ENCODE data around the gene RPS6KA5.

- no peak for TF ChIP-seq ZC3H10 (CRISPR knock-in tag; IDR thresholded peaks at IDR 0.05)
- no peak for TF ChIP-seq ZFP3 (CRISPR knock-in tag; IDR thresholded peaks at IDR 0.05)
- TF ChIP-seq RARB (CRISPR knock-in tag; IDR thresholded peaks at IDR 0.05), result no peak
- TF ChIP-seq, protein P1, sequence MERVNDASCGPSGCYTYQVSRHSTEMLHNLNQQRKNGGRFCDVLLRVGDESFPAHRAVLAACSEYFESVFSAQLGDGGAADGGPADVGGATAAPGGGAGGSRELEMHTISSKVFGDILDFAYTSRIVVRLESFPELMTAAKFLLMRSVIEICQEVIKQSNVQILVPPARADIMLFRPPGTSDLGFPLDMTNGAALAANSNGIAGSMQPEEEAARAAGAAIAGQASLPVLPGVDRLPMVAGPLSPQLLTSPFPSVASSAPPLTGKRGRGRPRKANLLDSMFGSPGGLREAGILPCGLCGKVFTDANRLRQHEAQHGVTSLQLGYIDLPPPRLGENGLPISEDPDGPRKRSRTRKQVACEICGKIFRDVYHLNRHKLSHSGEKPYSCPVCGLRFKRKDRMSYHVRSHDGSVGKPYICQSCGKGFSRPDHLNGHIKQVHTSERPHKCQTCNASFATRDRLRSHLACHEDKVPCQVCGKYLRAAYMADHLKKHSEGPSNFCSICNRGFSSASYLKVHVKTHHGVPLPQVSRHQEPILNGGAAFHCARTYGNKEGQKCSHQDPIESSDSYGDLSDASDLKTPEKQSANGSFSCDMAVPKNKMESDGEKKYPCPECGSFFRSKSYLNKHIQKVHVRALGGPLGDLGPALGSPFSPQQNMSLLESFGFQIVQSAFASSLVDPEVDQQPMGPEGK (CRISPR knock-in tag; IDR thresholded peaks at IDR 0.05; ENCODE audit: borderline replicate concordance), result no peak
- TF ChIP-seq ZFP30 (CRISPR knock-in tag; IDR thresholded peaks at IDR 0.05), result no peak
- TF ChIP-seq ESRRG (CRISPR knock-in tag; IDR thresholded peaks at IDR 0.05), result no peak
- no peak for TF ChIP-seq OSR1 (CRISPR knock-in tag; IDR thresholded peaks at IDR 0.05)
- TF ChIP-seq CSRNP3 (CRISPR knock-in tag; IDR thresholded peaks at IDR 0.05), result no peak
- TF ChIP-seq POU6F1 (CRISPR knock-in tag; IDR thresholded peaks at IDR 0.05; ENCODE audit: borderline replicate concordance, low read depth), result no peak
- TF ChIP-seq GLIS3 (CRISPR knock-in tag; IDR thresholded peaks at IDR 0.05), result no peak
These were observed 12.2 kb downstream of the RPS6KA5 start for GRCh38 chr14:91048265-91048664.
